ENCODE results near the gene SPECC1L.

Gene SPECC1L

GRCh38 chr22:24401931-24402367 lies 131.3 kb downstream of the SPECC1L start:
- DNase-seq, result no peak

- no peak for DNase-seq
These were observed 132.0 kb downstream of the SPECC1L start for GRCh38 chr22:24402460-24403192.

- DNase-seq, result no peak
These were observed 132.7 kb downstream of the SPECC1L start for GRCh38 chr22:24403346-24403745.

GRCh38 chr22:24404561-24405275 lies 134.1 kb downstream of the SPECC1L start:
- no peak for DNase-seq

- no peak for DNase-seq
These were observed 135.1 kb downstream of the SPECC1L start for GRCh38 chr22:24405631-24406321.

- DNase-seq, result no peak
These were observed 136.0 kb downstream of the SPECC1L start for GRCh38 chr22:24406322-24407277.

- no peak for DNase-seq
These were observed 136.6 kb downstream of the SPECC1L start for GRCh38 chr22:24407278-24407665.

GRCh38 chr22:24407884-24408283 lies 137.3 kb downstream of the SPECC1L start:
- no peak for DNase-seq

- no peak for DNase-seq
These were observed 138.0 kb downstream of the SPECC1L start for GRCh38 chr22:24408630-24409029.

- DNase-seq, result no peak
These were observed 139.1 kb downstream of the SPECC1L start for GRCh38 chr22:24409707-24410106.

GRCh38 chr22:24410110-24410856 lies 139.7 kb downstream of the SPECC1L start:
- DNase-seq, result no peak

GRCh38 chr22:24411256-24412004 lies 140.8 kb downstream of the SPECC1L start:
- no peak for DNase-seq

- no peak for DNase-seq
These were observed 141.6 kb downstream of the SPECC1L start for GRCh38 chr22:24412274-24412673.

- no peak for DNase-seq
These were observed 142.6 kb downstream of the SPECC1L start for GRCh38 chr22:24413271-24413670.

- DNase-seq, result no peak
These were observed 143.2 kb downstream of the SPECC1L start for GRCh38 chr22:24413736-24414385.

GRCh38 chr22:24414523-24414922 lies 143.9 kb downstream of the SPECC1L start:
- DNase-seq, result no peak

GRCh38 chr22:24414984-24415945 lies 144.6 kb downstream of the SPECC1L start:
- DNase-seq, result no peak

- DNase-seq, result no peak
These were observed 145.5 kb downstream of the SPECC1L start for GRCh38 chr22:24416095-24416494.

- DNase-seq, result no peak
These were observed 146.0 kb downstream of the SPECC1L start for GRCh38 chr22:24416611-24417010.

Measured in NCI-H187 treated with DMSO at 0.1 percent for 48 hours (cell line).